K562 (cell line): ENCODE results near the gene PGD. TPM values are rescaled to one million over a fixed set of nuclear protein-coding genes. Genes with fewer than 3 reads are reported as not detected.

Experiments used
- ATAC-seq: fragments of 200-7000 bp; cut with Tn5 transposase; 3 replicates; pipeline ENCODE4 v1.9.1; 2020; ENCODE audit warnings: moderate library complexity
- BruUV-seq: library from RNA; stranded (reverse); fragments of 400-500 nt; replicated peaks from 2 replicates; lab custom pipeline; 2021; lab: Mats Ljungman, UMichigan
- CTCF ChIA-PET: fragments of 300-600 bp; formaldehyde crosslinking; extraction: SDS; loops from one replicate; lab custom pipeline; 2021; ENCODE audit warnings: low intra/inter-chr PET ratio; lab: Yijun Ruan, JAX
- POLR2A ChIA-PET: fragments of 300-600, 350-650 bp; sonication (Branson Sonifier 250); formaldehyde crosslinking; extraction: SDS; loops from one replicate; lab custom pipeline; 2021; ENCODE audit warnings: antibody characterized with exemption, inconsistent platforms; lab: Yijun Ruan, JAX
- DNase-seq, 4 experiments: peaks; one replicate each; pipeline versions ENCODE4 v3.0.0 to v3.0.0-alpha.2; 2011 to 2018; ENCODE audit warnings: low spot score in 3 of 4, mixed read lengths in 3 of 4; ENCODE audit errors: extremely low read depth in 1 of 4
- FAIRE-seq: peaks from 2 replicates; lab custom pipeline; 2011; peaks lifted over from hg19 to GRCh38; lab: Jason Lieb, UNC
- H2AFZ ChIP-seq: 2 replicates; pipeline ENCODE4 v1.6.0; 2011; ENCODE audit warnings: low read depth, low read length, control low read depth, inconsistent platforms
- H3K27ac ChIP-seq: fragments of 200-600 bp; 3 replicates; pipeline ENCODE4 v1.8.0; 2011; ENCODE audit warnings: low read depth, mild to moderate bottlenecking, control low read depth, inconsistent platforms, low read length, moderate library complexity, mixed read lengths; ENCODE audit errors: extremely low read depth
- H3K27me3 ChIP-seq, 2 experiments: fragments of 300-600 bp in 1 of 2; 2 replicates in 1 of 2; 3 replicates in 1 of 2; pipeline versions ENCODE4 v1.6.0 to v1.8.0; 2011; ENCODE audit warnings: inconsistent platforms in 2 of 2, low read length in 2 of 2, mild to moderate bottlenecking in 1 of 2, mixed read lengths in 1 of 2, moderate library complexity in 1 of 2; ENCODE audit not compliant: control insufficient read depth in 2 of 2, insufficient read depth in 2 of 2
- H3K36me3 ChIP-seq: fragments of 300-600 bp; 3 replicates; pipeline ENCODE4 v1.8.0; 2011; ENCODE audit warnings: mild to moderate bottlenecking, low read length, inconsistent platforms; ENCODE audit not compliant: control insufficient read depth, insufficient read depth
- H3K4me1 ChIP-seq, 2 experiments: fragments of 200-600 bp in 1 of 2; replicated peaks in 1 of 2; 2 replicates in 1 of 2; 3 replicates in 1 of 2; pipeline versions ENCODE4 v1.5.1 to v1.8.0; 2011; ENCODE audit warnings: inconsistent platforms in 2 of 2, low read length in 2 of 2, mild to moderate bottlenecking in 1 of 2, mixed read lengths in 1 of 2, moderate library complexity in 1 of 2; ENCODE audit not compliant: control insufficient read depth in 2 of 2, insufficient read depth in 2 of 2
- H3K4me2 ChIP-seq: 2 replicates; pipeline ENCODE4 v1.6.1; 2011; ENCODE audit warnings: low read length, control low read depth, inconsistent platforms, mixed read lengths; ENCODE audit not compliant: insufficient read depth
- H3K4me3 ChIP-seq: fragments of 200-600 bp; sonication (generic), shearing (Covaris generic); 2 replicates; pipeline ENCODE4 v1.5.1; 2016; ENCODE audit warnings: control low read depth, inconsistent platforms
- H3K79me2 ChIP-seq: fragments of 200-600 bp; 3 replicates; pipeline ENCODE4 v1.8.0; 2011; ENCODE audit warnings: low read length, inconsistent platforms; ENCODE audit not compliant: control insufficient read depth, insufficient read depth
- H3K9ac ChIP-seq, 2 experiments: 2 replicates each; pipeline versions ENCODE4 v1.6.0 to v1.6.1; 2011; ENCODE audit warnings: low read depth in 2 of 2, low read length in 2 of 2, control low read depth in 1 of 2, inconsistent platforms in 1 of 2, mild to moderate bottlenecking in 1 of 2, mixed read lengths in 1 of 2; ENCODE audit not compliant: insufficient read depth in 1 of 2
- H3K9me1 ChIP-seq: one replicate; pipeline ENCODE4 v1.6.0; 2011; ENCODE audit warnings: inconsistent platforms, mild to moderate bottlenecking, low read length, moderate library complexity; ENCODE audit not compliant: control insufficient read depth, insufficient read depth
- H3K9me3 ChIP-seq: replicated peaks from 2 replicates; pipeline ENCODE4 v1.5.1; 2011; ENCODE audit warnings: low read depth, low read length, inconsistent platforms; ENCODE audit not compliant: control insufficient read depth, insufficient read depth
- H4K20me1 ChIP-seq: replicated peaks from 2 replicates; pipeline ENCODE4 v1.6.1; 2011; ENCODE audit warnings: low read length, inconsistent platforms, mixed read lengths; ENCODE audit not compliant: control insufficient read depth, insufficient read depth
- MCM2 ChIP-seq: fragments of 450-650 bp; IDR thresholded peaks from 2 replicates; pipeline ENCODE4 v1.6.1; 2017; ENCODE audit warnings: low read depth, mild to moderate bottlenecking
- NCOR1 ChIP-seq: fragments of 450-650 bp; IDR thresholded peaks from 2 replicates; pipeline ENCODE4 v1.6.1; 2016; ENCODE audit warnings: mild to moderate bottlenecking, moderate library complexity
- ZNF121 ChIP-seq: sonication (generic); formaldehyde crosslinking; conservative IDR thresholded peaks from 2 replicates; pipeline ENCODE4 v1.8.0; 2022; ENCODE audit warnings: missing genetic modification reagents
- WGBS: fragments of 100-300 bp; shearing (Covaris generic); methylation state at CpG from one replicate; pipeline ENCODE4 v1.1.6; 2016; ENCODE audit warnings: low coverage, mixed read lengths; ENCODE audit not compliant: insufficient coverage; ENCODE audit errors: missing lambda C conversion rate; 5-methylcytosine and 5-hydroxymethylcytosine counted together
- in situ Hi-C: fragments of 300-500 bp; cut with MboI; formaldehyde crosslinking; loops from 4 replicates; pipeline ENCODE4 v1.15.0; 2018; ENCODE audit warnings: inconsistent platforms, mixed read lengths
- intact Hi-C: fragments of 100-400 bp; cut with micrococcal nuclease; formaldehyde crosslinking; loops from 2 replicates; pipeline ENCODE4 v1.14.2; 2022
- polyA plus RNA-seq, 8 experiments: library from polyadenylated mRNA; depleted of rRNA in 4 of 8; stranded (reverse) in 5 of 8; unstranded in 3 of 8; fragments of >200 nt; fragmentation: Nextera tagmentation in 2 of 8; fragmentation: Illumina TruSeq in 1 of 8; extraction: Ambion mirVana in 2 of 8; extraction: Trizol in 1 of 8; gene quantifications; 2 replicates each; pipeline versions ENCODE4 v1.2.1 to v1.2.3, GENCODE V29; 2011 to 2014; ENCODE audit warnings: inconsistent platforms in 1 of 8, missing spikeins in 1 of 8
- total RNA-seq, 7 experiments: library from RNA; depleted of rRNA in 6 of 7; stranded (reverse); fragments of >200 nt in 6 of 7; fragmentation: Illumina TruSeq in 2 of 7; extraction: Trizol in 2 of 7; gene quantifications; 2 replicates each; pipeline versions ENCODE4 v1.2.1 to v1.2.3, GENCODE V29; 2011 to 2021; ENCODE audit warnings: low replicate concordance in 1 of 7
- TF ChIP-seq, protein P1 (sequence below), 2 experiments: fragments of 450-650 bp in 1 of 2; IDR thresholded peaks; 2 replicates each; pipeline ENCODE4 v1.6.1; 2011 to 2017; ENCODE audit warnings: low read depth in 2 of 2, antibody characterized with exemption in 1 of 2, borderline replicate concordance in 1 of 2, low read length in 1 of 2, mild to moderate bottlenecking in 1 of 2, mixed read lengths in 1 of 2; ENCODE audit not compliant: control insufficient read depth in 1 of 2
- TF ChIP-seq, protein P2 (sequence below), 2 experiments: fragments of 450-650 bp in 1 of 2; sonication (generic) in 1 of 2; formaldehyde crosslinking in 1 of 2; IDR thresholded peaks in 1 of 2; conservative IDR thresholded peaks in 1 of 2; 2 replicates each; pipeline versions ENCODE4 v1.6.1 to v1.8.1; 2016 to 2023; ENCODE audit warnings: mild to moderate bottlenecking in 2 of 2, moderate library complexity in 2 of 2, inconsistent platforms in 1 of 2, missing genetic modification reagents in 1 of 2
- TF ChIP-seq, protein P3 (sequence below), 2 experiments: fragments of 450-650 bp; conservative IDR thresholded peaks; 2 replicates each; pipeline ENCODE4 v1.6.1; 2017; ENCODE audit warnings: mild to moderate bottlenecking in 2 of 2, moderate library complexity in 2 of 2

Gene PGD
- total and polyA plus RNA-seq, 9 of the 15 experiments (the other 6 are each of a cell fraction or from before 2014, with no cell fraction given): 177 to 542 (median 270) TPM

DNA sequence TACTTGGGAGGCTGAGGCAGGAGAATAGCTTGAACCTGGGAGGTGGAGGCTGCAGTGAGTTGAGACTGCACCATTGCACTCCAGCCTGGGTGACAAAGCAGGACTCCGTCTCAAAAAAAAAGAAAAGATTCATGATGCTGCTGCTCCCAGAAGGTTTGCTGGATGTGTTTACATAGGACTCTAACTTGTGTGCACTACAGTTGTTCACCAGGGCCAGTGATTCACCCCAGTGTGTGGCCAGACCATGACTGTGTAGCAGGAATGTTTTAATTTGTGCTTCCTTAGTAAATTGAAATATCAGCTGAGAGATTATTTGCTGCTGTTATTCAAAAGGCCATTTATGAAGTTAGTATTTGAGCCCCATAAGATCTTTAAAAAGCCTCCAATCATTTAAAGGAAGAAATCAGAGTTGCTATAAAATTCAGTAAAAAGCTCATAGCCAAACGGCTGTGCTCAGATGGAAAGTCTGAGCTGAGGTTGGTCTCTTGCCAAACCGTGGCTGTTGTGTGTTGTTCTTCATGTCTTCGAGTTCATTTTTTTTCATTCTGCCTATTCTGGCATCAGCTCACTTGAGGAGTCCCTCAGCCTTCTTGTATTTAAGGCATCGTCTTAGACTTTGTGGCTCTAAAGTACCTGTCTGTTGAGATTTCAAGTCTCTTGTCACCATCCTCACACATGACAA lies 18.1 kb upstream of the PGD start (continued):
- TF ChIP-seq, protein P1, sequence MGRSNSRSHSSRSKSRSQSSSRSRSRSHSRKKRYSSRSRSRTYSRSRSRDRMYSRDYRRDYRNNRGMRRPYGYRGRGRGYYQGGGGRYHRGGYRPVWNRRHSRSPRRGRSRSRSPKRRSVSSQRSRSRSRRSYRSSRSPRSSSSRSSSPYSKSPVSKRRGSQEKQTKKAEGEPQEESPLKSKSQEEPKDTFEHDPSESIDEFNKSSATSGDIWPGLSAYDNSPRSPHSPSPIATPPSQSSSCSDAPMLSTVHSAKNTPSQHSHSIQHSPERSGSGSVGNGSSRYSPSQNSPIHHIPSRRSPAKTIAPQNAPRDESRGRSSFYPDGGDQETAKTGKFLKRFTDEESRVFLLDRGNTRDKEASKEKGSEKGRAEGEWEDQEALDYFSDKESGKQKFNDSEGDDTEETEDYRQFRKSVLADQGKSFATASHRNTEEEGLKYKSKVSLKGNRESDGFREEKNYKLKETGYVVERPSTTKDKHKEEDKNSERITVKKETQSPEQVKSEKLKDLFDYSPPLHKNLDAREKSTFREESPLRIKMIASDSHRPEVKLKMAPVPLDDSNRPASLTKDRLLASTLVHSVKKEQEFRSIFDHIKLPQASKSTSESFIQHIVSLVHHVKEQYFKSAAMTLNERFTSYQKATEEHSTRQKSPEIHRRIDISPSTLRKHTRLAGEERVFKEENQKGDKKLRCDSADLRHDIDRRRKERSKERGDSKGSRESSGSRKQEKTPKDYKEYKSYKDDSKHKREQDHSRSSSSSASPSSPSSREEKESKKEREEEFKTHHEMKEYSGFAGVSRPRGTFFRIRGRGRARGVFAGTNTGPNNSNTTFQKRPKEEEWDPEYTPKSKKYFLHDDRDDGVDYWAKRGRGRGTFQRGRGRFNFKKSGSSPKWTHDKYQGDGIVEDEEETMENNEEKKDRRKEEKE (IDR thresholded peaks at IDR 0.05; ENCODE audit: borderline replicate concordance in 1 of 2, control insufficient read depth in 1 of 2, low read depth in 2 of 2, low read length in 1 of 2): no peak

DNA sequence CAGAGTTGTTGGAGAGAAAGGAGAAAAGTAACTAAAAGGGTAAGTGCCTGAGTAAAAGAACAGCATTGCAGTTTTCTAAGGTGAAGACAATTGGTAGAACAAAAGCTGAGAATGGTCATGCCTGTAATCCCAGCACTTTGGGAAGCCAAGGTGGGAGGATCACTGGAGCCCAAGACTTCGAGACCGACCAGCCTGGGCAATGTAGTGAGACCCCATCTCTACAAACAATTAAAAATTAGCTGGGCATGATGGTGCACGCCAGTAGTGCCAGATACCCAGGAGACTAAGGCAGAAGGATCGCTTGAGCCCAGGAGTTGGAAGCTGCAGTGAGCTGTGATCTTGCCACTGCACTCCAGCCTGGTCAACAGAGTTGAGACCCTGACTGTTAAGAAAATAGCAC lies 15.2 kb upstream of the PGD start:
- ChIA-PET CTCF (no interaction called here), POLR2A (interaction anchor here (0.6 to 1.0 kb wide), 4 partner anchors 19 to 92 kb away, joined by 3 to 4 read pairs (median 4); no protein-coding TSS in a partner anchor)
- DNase-seq: no peak

More for the DNA sequence above, 15.2 kb upstream of the PGD start:
- Histone ChIP-seq H2AFZ (no peak overlapping the region), H3K9me1 (no peaks in the 10 kb centered on the region), H3K4me2 (no peak overlapping the region), H4K20me1 (no peaks in the 10 kb centered on the region), H3K9ac (no peak overlapping the region), H3K4me3 (no peak overlapping the region), H3K27me3 (no peaks in the 10 kb centered on the region), H3K4me1 (peaks cover 8 to 11% of the 10 kb centered on the region in 2 experiments; a peak in 4 of 5 replicates), H3K36me3 (no peaks in the 10 kb centered on the region; the same call in 2 of the 3 replicates), H3K27ac (no peak overlapping the region), H3K9me3 (no peaks in the 10 kb centered on the region), H3K79me2 (no peaks in the 10 kb centered on the region)
- TF ChIP-seq, protein P2, sequence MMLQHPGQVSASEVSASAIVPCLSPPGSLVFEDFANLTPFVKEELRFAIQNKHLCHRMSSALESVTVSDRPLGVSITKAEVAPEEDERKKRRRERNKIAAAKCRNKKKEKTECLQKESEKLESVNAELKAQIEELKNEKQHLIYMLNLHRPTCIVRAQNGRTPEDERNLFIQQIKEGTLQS (IDR thresholded peaks at IDR 0.05): no peak
- TF ChIP-seq, protein P2 (CRISPR knock-in tag; conservative IDR thresholded peaks at IDR 0.05): no peak
- TF ChIP-seq NCOR1: no peak
- TF ChIP-seq, protein P3, sequence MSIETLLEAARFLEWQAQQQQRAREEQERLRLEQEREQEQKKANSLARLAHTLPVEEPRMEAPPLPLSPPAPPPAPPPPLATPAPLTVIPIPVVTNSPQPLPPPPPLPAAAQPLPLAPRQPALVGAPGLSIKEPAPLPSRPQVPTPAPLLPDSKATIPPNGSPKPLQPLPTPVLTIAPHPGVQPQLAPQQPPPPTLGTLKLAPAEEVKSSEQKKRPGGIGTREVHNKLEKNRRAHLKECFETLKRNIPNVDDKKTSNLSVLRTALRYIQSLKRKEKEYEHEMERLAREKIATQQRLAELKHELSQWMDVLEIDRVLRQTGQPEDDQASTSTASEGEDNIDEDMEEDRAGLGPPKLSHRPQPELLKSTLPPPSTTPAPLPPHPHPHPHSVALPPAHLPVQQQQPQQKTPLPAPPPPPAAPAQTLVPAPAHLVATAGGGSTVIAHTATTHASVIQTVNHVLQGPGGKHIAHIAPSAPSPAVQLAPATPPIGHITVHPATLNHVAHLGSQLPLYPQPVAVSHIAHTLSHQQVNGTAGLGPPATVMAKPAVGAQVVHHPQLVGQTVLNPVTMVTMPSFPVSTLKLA (conservative IDR thresholded peaks at IDR 0.05): no peak
- TF ChIP-seq MCM2: no peak
- peak; percentile 65 for TF ChIP-seq ZNF121 (CRISPR knock-in tag)
- ATAC-seq: no peak
- WGBS: 72% methylated on average over 4 of the region's 4 CpGs
- in situ Hi-C loops: no loop called here
- BruUV-seq: no TSS peak
- intact Hi-C loops: no loop called here
- FAIRE-seq: no peak
